ENCODE measurements around the gene MCL1.
"Not testable (repeated sequence)": the region's sequence is repeated elsewhere in the genome, so short reads cannot be mapped to it uniquely, and the experiment has no call there.

GRCh38 chr1:150581437-150581836 is 2.0 kb upstream of the MCL1 start:
- TF ChIP-seq POLR2A, CTCF (IDR thresholded peaks at IDR 0.05): not testable (repeated sequence)
